ENCODE measurements around the gene ELP4. TPM values are rescaled to one million over a fixed set of nuclear protein-coding genes. Genes with fewer than 3 reads are reported as not detected.

The ELP4 gene
- total RNA-seq, 1 donor, result 17.7 TPM

GRCh38 chr11:31598454-31598853 is 88.9 kb downstream of the ELP4 start:
- no peak overlapping the region for H3K4me3 ChIP-seq (ENCODE audit: low read length)
- no peaks in the 10 kb centered on the region for H3K4me1 ChIP-seq (ENCODE audit: insufficient read depth, low read length)
- H3K27me3 ChIP-seq (ENCODE audit: insufficient read depth, low read length), result no peaks in the 10 kb centered on the region
- no peaks in the 10 kb centered on the region for H3K9me3 ChIP-seq (ENCODE audit: low read depth, low read length)

GRCh38 chr11:31601635-31602282 is 92.2 kb downstream of the ELP4 start:
- Histone ChIP-seq H3K4me1 (ENCODE audit: insufficient read depth, low read length) (no peaks in the 10 kb centered on the region), H3K9me3 (ENCODE audit: low read depth, low read length) (no peaks in the 10 kb centered on the region), H3K4me3 (ENCODE audit: low read length) (no peak overlapping the region), H3K27me3 (ENCODE audit: insufficient read depth, low read length) (no peaks in the 10 kb centered on the region)

DNA sequence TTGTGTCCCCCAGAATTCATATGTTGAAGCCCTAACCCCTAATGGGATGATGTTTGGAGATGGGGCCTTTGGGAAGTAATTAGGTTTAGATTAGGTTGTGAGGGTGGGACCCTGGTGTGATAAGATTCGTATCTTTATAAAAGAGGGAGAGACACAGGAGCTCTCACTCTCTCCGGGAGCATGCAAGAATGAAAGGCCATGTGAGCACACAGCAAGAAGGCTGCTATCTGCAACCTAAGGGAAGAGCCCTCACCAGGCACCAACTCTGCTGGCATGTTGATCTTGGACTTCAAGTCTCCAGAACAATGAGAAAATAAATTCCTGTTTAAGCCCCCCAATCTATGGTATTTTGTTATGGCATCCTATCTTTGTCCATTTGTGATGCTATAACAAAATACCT is 97.3 kb downstream of the ELP4 start:
- Histone ChIP-seq H3K4me3 (ENCODE audit: low read length) (no peak overlapping the region), H3K4me1 (ENCODE audit: insufficient read depth, low read length) (no peaks in the 10 kb centered on the region), H3K27me3 (ENCODE audit: insufficient read depth, low read length) (no peaks in the 10 kb centered on the region), H3K9me3 (ENCODE audit: low read depth, low read length) (no peaks in the 10 kb centered on the region)

DNA sequence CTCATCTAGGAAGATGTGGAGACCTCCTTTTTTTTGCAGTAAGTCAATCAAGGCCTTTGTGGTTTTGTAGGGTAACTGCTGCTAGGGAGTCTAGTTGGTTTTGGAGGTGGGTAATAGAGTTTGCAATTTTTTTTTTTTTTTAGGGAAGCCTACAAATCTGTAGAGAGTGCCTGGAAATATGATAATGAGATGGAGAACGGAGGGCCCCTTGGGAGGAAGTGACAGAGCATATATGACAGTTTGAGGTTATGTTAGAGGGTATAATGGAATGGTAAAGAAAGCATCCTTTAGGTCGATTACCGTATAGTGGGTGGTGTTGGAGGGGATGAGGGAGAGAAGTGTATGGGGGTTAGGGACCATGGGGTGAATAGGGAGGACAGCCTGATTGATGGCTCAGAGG is 98.3 kb downstream of the ELP4 start:
- Histone ChIP-seq H3K4me1 (ENCODE audit: insufficient read depth, low read length) (no peaks in the 10 kb centered on the region), H3K27me3 (ENCODE audit: insufficient read depth, low read length) (no peaks in the 10 kb centered on the region), H3K9me3 (ENCODE audit: low read depth, low read length) (no peaks in the 10 kb centered on the region), H3K4me3 (ENCODE audit: low read length) (no peak overlapping the region)

DNA sequence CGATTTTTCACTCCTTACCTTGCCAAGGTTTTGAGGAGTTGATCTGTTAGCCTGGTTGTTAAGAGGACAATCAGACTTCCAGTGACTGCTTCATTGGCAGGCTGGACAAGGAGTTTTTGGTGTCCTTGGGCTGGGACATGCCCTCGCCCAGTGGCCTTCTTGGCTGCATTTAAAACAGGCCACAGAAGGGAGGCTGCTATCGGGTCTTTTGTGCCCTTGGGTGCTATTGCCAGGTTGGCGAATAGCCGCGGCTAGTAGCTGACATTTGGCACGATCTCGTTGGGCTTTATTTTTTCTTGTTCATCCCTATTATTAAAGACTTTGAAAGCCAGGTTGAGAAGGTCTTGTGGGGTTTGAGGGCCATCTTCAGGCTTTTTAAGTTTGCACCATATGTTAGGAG is 99.4 kb downstream of the ELP4 start:
- Histone ChIP-seq H3K9me3 (ENCODE audit: low read depth, low read length) (no peaks in the 10 kb centered on the region), H3K4me3 (ENCODE audit: low read length) (no peak overlapping the region), H3K4me1 (ENCODE audit: insufficient read depth, low read length) (no peaks in the 10 kb centered on the region), H3K27me3 (ENCODE audit: insufficient read depth, low read length) (no peaks in the 10 kb centered on the region)

GRCh38 chr11:31610544-31610943 is 101.0 kb downstream of the ELP4 start:
- Histone ChIP-seq H3K27me3 (ENCODE audit: insufficient read depth, low read length) (no peaks in the 10 kb centered on the region), H3K9me3 (ENCODE audit: low read depth, low read length) (no peaks in the 10 kb centered on the region), H3K4me1 (ENCODE audit: insufficient read depth, low read length) (no peaks in the 10 kb centered on the region), H3K4me3 (ENCODE audit: low read length) (no peak overlapping the region)

- H3K4me1 ChIP-seq (ENCODE audit: insufficient read depth, low read length), result no peaks in the 10 kb centered on the region
- H3K4me3 ChIP-seq (ENCODE audit: low read length), result no peak overlapping the region
- H3K27me3 ChIP-seq (ENCODE audit: insufficient read depth, low read length), result no peaks in the 10 kb centered on the region
- H3K9me3 ChIP-seq (ENCODE audit: low read depth, low read length), result no peaks in the 10 kb centered on the region
These were observed 107.7 kb downstream of the ELP4 start for GRCh38 chr11:31617246-31617645.

DNA sequence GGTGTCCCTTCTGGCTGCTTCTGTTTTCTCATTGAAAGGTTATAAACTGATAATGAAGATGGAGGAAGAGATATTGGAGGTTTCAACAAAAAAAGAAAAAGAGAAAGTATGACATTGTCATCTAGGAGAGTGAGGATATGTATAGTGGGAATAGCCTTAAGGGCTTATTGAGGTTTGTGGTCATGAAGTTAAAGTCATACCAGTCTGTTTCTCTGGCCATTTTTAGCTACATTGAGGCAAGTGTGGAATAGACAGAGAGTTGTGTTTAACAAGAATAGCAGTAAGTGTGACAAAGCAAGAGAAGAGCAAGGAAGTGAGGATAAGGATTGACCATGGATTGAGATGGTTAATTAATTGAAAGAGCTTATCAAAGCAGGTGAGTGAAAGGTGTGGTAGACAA is 110.4 kb downstream of the ELP4 start:
- H3K4me1 ChIP-seq (ENCODE audit: insufficient read depth, low read length), result no peaks in the 10 kb centered on the region
- no peak overlapping the region for H3K4me3 ChIP-seq (ENCODE audit: low read length)
- no peaks in the 10 kb centered on the region for H3K9me3 ChIP-seq (ENCODE audit: low read depth, low read length)
- no peaks in the 10 kb centered on the region for H3K27me3 ChIP-seq (ENCODE audit: insufficient read depth, low read length)

- Histone ChIP-seq H3K27me3 (ENCODE audit: insufficient read depth, low read length) (no peaks in the 10 kb centered on the region), H3K4me1 (ENCODE audit: insufficient read depth, low read length) (no peaks in the 10 kb centered on the region)
These were observed 110.9 kb downstream of the ELP4 start for GRCh38 chr11:31620434-31620833.

GRCh38 chr11:31625868-31626267 is 116.3 kb downstream of the ELP4 start:
- Histone ChIP-seq H3K4me3 (ENCODE audit: low read length) (no peak overlapping the region), H3K4me1 (ENCODE audit: insufficient read depth, low read length) (no peaks in the 10 kb centered on the region), H3K27me3 (ENCODE audit: insufficient read depth, low read length) (no peaks in the 10 kb centered on the region), H3K9me3 (ENCODE audit: low read depth, low read length) (no peaks in the 10 kb centered on the region)

More at GRCh38 chr11:31620434-31620833, 110.9 kb downstream of the ELP4 start:
- H3K9me3 ChIP-seq (ENCODE audit: low read depth, low read length), result no peaks in the 10 kb centered on the region
- no peak overlapping the region for H3K4me3 ChIP-seq (ENCODE audit: low read length)

- Histone ChIP-seq H3K4me1 (ENCODE audit: insufficient read depth, low read length) (no peaks in the 10 kb centered on the region), H3K9me3 (ENCODE audit: low read depth, low read length) (no peaks in the 10 kb centered on the region), H3K27me3 (ENCODE audit: insufficient read depth, low read length) (no peaks in the 10 kb centered on the region), H3K4me3 (ENCODE audit: low read length) (no peak overlapping the region)
These were observed 118.5 kb downstream of the ELP4 start for GRCh38 chr11:31628111-31628510.

DNA sequence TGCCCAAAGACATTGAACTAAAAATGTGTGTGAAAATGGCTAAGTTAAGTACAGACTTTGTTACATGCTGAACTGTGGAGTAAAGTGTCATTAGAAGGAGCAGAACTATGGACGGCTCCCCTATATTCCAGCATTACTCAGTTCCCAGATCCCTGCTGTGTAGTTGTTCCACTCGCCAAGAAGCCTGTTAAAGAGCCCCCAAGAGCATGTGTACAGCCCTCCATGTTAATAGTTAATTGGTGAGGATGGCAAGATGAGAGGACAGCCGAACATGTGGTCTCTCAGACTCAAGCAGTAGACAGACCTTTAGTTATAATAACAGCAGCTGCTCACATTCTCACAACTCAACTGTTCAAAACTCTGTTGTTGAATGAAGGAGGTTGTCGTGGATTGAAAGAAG is 127.4 kb downstream of the ELP4 start:
- Histone ChIP-seq H3K27me3 (ENCODE audit: insufficient read depth, low read length) (no peaks in the 10 kb centered on the region), H3K9me3 (ENCODE audit: low read depth, low read length) (no peaks in the 10 kb centered on the region), H3K4me1 (ENCODE audit: insufficient read depth, low read length) (no peaks in the 10 kb centered on the region), H3K4me3 (ENCODE audit: low read length) (no peak overlapping the region)

DNA sequence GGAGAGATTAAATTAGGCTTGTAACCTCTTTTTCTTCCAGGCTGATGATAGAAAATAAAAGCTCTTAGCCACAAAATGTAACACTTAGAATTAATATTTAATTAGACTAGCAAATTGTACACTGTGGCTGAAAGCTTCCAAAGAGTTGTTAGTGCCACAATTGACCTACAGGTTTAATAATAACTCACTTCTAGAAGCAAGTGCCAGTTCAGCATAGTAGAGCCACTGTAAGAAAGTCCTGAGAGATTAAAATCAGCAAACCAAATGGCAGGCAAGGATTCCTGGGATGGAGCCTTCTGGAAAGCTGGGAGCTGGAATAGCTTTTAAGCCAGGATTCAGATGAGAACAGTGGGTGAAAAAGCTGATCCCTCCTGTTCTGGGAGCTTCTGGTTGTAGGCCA is 131.0 kb downstream of the ELP4 start:
- H3K27me3 ChIP-seq (ENCODE audit: insufficient read depth, low read length), result no peaks in the 10 kb centered on the region
- H3K4me1 ChIP-seq (ENCODE audit: insufficient read depth, low read length), result no peaks in the 10 kb centered on the region

GRCh38 chr11:31641477-31642062 is 132.0 kb downstream of the ELP4 start:
- H3K4me3 ChIP-seq (ENCODE audit: low read length), result no peak overlapping the region
- no peaks in the 10 kb centered on the region for H3K9me3 ChIP-seq (ENCODE audit: low read depth, low read length)
- no peaks in the 10 kb centered on the region for H3K27me3 ChIP-seq (ENCODE audit: insufficient read depth, low read length)
- H3K4me1 ChIP-seq (ENCODE audit: insufficient read depth, low read length), result no peaks in the 10 kb centered on the region

More for the DNA sequence above, 131.0 kb downstream of the ELP4 start:
- Histone ChIP-seq H3K4me3 (ENCODE audit: low read length) (no peak overlapping the region), H3K9me3 (ENCODE audit: low read depth, low read length) (no peaks in the 10 kb centered on the region)

- Histone ChIP-seq H3K27me3 (ENCODE audit: insufficient read depth, low read length) (no peaks in the 10 kb centered on the region), H3K4me3 (ENCODE audit: low read length) (no peak overlapping the region), H3K9me3 (ENCODE audit: low read depth, low read length) (no peaks in the 10 kb centered on the region), H3K4me1 (ENCODE audit: insufficient read depth, low read length) (no peaks in the 10 kb centered on the region)
These were observed 134.3 kb downstream of the ELP4 start for GRCh38 chr11:31643857-31644256.

DNA sequence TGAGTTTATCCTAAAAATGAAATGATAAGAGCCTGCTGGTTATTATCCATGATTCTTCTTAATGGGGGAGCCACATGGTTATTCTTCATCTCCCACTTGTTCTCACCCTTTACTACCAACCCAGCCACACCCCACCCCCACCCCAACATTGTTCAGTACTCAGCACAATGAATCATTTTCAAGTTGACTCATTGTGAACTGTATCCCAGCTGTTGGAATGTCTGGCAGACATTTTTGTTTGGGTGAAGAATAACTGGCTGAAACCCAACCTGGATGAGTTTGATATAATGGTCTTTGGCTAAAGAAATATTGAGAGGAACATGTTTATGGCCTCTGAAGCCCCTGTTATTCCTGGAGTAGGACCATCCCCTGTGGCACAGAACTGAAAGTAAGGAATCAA is 136.2 kb downstream of the ELP4 start:
- no peaks in the 10 kb centered on the region for H3K27me3 ChIP-seq (ENCODE audit: insufficient read depth, low read length)
- H3K9me3 ChIP-seq (ENCODE audit: low read depth, low read length), result no peaks in the 10 kb centered on the region
- H3K4me3 ChIP-seq (ENCODE audit: low read length), result no peak overlapping the region
- H3K4me1 ChIP-seq (ENCODE audit: insufficient read depth, low read length), result no peaks in the 10 kb centered on the region

Measured in mononuclear cell (primary cell).